Measurements from ENCODE around the gene GREM2. TPM values are rescaled to one million over a fixed set of nuclear protein-coding genes. Genes with fewer than 3 reads are reported as not detected.

The GREM2 gene
- total and polyA plus RNA-seq, 10 donors = 0.22 to 1.5 (median 0.69) TPM

GRCh38 chr1:240635466-240636256, 23.7 kb upstream of the GREM2 start:
- TF ChIP-seq POLR2A (IDR thresholded peaks at IDR 0.05) = no peak
- TF ChIP-seq, protein P1, sequence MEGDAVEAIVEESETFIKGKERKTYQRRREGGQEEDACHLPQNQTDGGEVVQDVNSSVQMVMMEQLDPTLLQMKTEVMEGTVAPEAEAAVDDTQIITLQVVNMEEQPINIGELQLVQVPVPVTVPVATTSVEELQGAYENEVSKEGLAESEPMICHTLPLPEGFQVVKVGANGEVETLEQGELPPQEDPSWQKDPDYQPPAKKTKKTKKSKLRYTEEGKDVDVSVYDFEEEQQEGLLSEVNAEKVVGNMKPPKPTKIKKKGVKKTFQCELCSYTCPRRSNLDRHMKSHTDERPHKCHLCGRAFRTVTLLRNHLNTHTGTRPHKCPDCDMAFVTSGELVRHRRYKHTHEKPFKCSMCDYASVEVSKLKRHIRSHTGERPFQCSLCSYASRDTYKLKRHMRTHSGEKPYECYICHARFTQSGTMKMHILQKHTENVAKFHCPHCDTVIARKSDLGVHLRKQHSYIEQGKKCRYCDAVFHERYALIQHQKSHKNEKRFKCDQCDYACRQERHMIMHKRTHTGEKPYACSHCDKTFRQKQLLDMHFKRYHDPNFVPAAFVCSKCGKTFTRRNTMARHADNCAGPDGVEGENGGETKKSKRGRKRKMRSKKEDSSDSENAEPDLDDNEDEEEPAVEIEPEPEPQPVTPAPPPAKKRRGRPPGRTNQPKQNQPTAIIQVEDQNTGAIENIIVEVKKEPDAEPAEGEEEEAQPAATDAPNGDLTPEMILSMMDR (IDR thresholded peaks at IDR 0.05 in 8 of 11, conservative IDR thresholded peaks at IDR 0.05 in 3 of 11) = no peak
- TF ChIP-seq POLR2AphosphoS5 (IDR thresholded peaks at IDR 0.05) = no peak
- Histone ChIP-seq H3K4me3 (no peak overlapping the region), H3K27ac (no peak overlapping the region), H3K36me3 (no peaks in the 10 kb centered on the region), H3K9me3 (peaks cover 0 to 8% (median 0%) of the 10 kb centered on the region in 8 donors), H3K27me3 (replicated peaks in 1 of 7) (no peaks in the 10 kb centered on the region), H3K4me1 (no peaks in the 10 kb centered on the region)
- WGBS, 5 donors = 88 to 95% (median 93%) methylated on average over 16 of the region's 16 CpGs
- intact Hi-C loops (cut with DNase I; ENCODE audit: low total_unique reads) = no loop called here
- DNase-seq = no peak

DNA sequence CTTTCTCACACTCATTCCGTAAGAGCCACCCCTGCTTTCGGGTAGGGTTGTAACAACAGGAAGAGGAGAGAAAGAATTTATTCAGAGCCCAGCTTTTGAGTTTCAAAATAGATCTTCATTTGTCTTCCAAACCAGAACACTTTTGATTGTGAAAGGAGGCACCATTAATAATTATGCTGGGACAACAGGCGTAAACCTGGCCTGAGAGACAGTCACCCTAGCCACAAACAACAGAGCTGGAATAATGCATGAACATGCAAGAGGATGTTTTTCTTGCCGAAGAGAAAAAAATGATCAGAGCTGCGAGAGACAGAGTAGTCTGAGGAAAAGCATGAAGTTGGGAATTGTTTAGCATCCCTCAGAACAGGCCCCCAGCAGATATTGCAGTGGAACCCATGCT, 18.5 kb upstream of the GREM2 start:
- Histone ChIP-seq H3K27ac (no peak overlapping the region), H3K4me1 (no peaks in the 10 kb centered on the region), H3K36me3 (no peaks in the 10 kb centered on the region), H3K27me3 (replicated peaks in 1 of 7) (no peaks in the 10 kb centered on the region), H3K9me3 (no peaks in the 10 kb centered on the region), H3K4me3 (no peak overlapping the region)
- TF ChIP-seq POLR2AphosphoS5 (IDR thresholded peaks at IDR 0.05) = no peak
- no peak for TF ChIP-seq POLR2A (IDR thresholded peaks at IDR 0.05)
- TF ChIP-seq, protein P1 (IDR thresholded peaks at IDR 0.05 in 8 of 11, conservative IDR thresholded peaks at IDR 0.05 in 3 of 11) = no peak
- 67 to 81% (median 70%) methylated on average over 5 of the region's 5 CpGs for WGBS, 5 donors
- no peak for DNase-seq
- intact Hi-C loops (cut with DNase I; ENCODE audit: low total_unique reads) = no loop called here

DNA sequence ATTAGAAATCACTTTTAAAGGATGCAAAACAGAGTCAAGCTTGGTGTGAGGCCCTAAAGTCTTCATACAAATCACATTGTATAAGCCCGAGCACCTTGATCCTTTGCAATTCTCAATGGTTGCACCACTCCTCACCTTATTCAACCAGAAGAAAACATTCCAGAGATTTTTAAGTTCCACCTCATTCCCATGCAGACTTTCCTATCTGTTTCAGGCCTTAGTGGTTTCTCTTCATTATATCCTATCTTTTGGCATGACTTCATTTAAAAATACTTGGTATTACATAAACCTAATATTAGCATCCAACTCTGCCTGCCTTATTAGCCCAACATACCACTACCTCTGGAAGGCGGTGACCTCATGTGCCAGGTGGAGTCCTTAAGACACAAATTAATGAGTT, 9.3 kb upstream of the GREM2 start:
- no peak for DNase-seq
- intact Hi-C loops (cut with DNase I; ENCODE audit: low total_unique reads) = no loop called here
- no peaks in the 10 kb centered on the region for H3K36me3 ChIP-seq
- H3K27me3 ChIP-seq (replicated peaks in 1 of 7) = peaks cover 0 to 2% (median 0%) of the 10 kb centered on the region in 7 donors
- no peaks in the 10 kb centered on the region for H3K9me3 ChIP-seq
- H3K27ac ChIP-seq = no peak overlapping the region
- no peaks in the 10 kb centered on the region for H3K4me1 ChIP-seq
- no peak overlapping the region for H3K4me3 ChIP-seq
- 89 to 99% (median 93%) methylated on average over 2 of the region's 2 CpGs for WGBS, 5 donors
- TF ChIP-seq POLR2A (IDR thresholded peaks at IDR 0.05) (no peak), POLR2AphosphoS5 (IDR thresholded peaks at IDR 0.05) (no peak)
- TF ChIP-seq, protein P1 (IDR thresholded peaks at IDR 0.05 in 8 of 11, conservative IDR thresholded peaks at IDR 0.05 in 3 of 11) = no peak

DNA sequence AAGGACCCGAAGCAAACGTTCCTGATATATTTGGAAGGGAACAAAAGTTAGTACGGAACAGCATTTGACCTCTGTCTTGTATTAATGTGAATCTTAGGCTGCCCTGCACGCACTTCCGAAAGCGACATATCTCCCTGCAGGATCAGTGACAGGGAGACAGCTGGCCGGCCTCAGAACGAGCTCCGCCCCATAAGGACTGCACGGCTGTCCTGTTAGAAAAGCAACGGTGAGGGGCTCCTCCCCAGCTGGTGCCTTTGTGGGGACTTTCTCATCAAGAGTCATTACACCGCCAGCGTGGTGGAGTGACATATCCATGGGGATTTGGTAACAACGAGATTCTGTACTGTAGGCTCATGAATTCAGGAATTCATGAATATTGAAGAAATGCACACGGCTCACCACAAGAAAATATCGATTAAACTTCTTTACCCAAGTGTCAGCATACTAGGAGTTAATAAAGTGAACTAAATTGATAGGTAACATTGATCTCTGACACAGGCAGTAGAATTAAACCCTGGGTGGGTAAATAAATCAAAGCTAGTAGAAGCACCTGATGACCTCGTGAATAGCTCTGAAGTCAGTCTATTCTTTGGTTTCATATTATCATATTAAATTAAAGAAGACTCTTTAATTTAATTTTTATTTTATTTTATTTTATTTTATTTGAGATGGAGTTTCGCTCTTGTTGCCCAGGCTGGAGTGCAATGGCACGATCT, 8.1 kb upstream of the GREM2 start:
- no peak for TF ChIP-seq POLR2AphosphoS5 (IDR thresholded peaks at IDR 0.05)
- TF ChIP-seq, protein P1 (IDR thresholded peaks at IDR 0.05 in 8 of 11, conservative IDR thresholded peaks at IDR 0.05 in 3 of 11) = no peak
- no peak for TF ChIP-seq POLR2A (IDR thresholded peaks at IDR 0.05)
- H3K9me3 ChIP-seq = no peaks in the 10 kb centered on the region
- no peak overlapping the region for H3K27ac ChIP-seq
- H3K36me3 ChIP-seq = no peaks in the 10 kb centered on the region
- WGBS, 5 donors = 61 to 67% (median 62%) methylated on average over 19 of the region's 19 CpGs
- DNase-seq = no peak
- no peak overlapping the region for H3K4me3 ChIP-seq
- intact Hi-C loops (cut with DNase I; ENCODE audit: low total_unique reads) = no loop called here
- H3K4me1 ChIP-seq = no peaks in the 10 kb centered on the region
- peaks cover 0 to 4% (median 0%) of the 10 kb centered on the region in 7 donors for H3K27me3 ChIP-seq (replicated peaks in 1 of 7)
